T-helper 1 cell treated with Interleukin-12 subunit alpha and Interleukin-12 subunit beta and Interleukin-4 antibody, amounts not matched to agents 30 μg/mL and 1 μg/mL, for 36 hours (primary cell): ENCODE data around the gene CBR4.

Source experiments
- H3K27ac Mint-ChIP-seq: one replicate; pipeline ENCODE4 v1.8.0; 2021; ENCODE audit warnings: mild to moderate bottlenecking, mixed read lengths
- H3K27me3 Mint-ChIP-seq: one replicate; pipeline ENCODE4 v1.8.0; 2021; ENCODE audit warnings: low read depth, mixed read lengths
- H3K36me3 Mint-ChIP-seq: one replicate; pipeline ENCODE4 v1.8.0; 2021; ENCODE audit warnings: low read depth, mixed read lengths
- H3K4me1 Mint-ChIP-seq: one replicate; pipeline ENCODE4 v1.8.0; 2021; ENCODE audit warnings: low read depth, mixed read lengths
- H3K4me3 Mint-ChIP-seq: one replicate; pipeline ENCODE4 v1.8.0; 2021; ENCODE audit warnings: mild to moderate bottlenecking, moderate library complexity, mixed read lengths
- H3K9me3 Mint-ChIP-seq: one replicate; pipeline ENCODE4 v1.8.0; 2021; ENCODE audit warnings: mixed read lengths

The CBR4 gene

DNA sequence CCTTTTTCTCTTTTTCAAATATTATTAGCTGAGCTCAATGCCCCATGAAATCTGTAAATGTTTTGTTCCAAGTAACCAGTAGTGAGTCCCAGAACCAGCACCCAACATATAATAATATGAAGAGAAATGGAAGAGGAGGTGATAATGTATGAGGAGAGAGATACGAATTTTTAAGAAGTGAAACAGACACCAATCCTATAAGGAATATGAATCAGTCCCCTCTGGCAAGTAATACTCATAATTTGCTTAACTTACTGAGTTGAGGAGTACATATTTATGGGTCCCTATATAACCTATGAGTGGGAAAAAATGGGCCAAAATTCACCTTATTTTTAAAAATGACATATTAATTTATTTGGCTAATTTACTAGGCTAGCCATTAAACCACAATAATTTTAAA is 8.4 kb upstream of the CBR4 start:
- Mint-ChIP-seq H3K9me3 (no peaks in the 10 kb centered on the region), H3K27me3 (peaks cover 8% of the 10 kb centered on the region), H3K4me1 (no peaks in the 10 kb centered on the region), H3K27ac (no peak overlapping the region), H3K4me3 (no peak overlapping the region), H3K36me3 (no peaks in the 10 kb centered on the region)

DNA sequence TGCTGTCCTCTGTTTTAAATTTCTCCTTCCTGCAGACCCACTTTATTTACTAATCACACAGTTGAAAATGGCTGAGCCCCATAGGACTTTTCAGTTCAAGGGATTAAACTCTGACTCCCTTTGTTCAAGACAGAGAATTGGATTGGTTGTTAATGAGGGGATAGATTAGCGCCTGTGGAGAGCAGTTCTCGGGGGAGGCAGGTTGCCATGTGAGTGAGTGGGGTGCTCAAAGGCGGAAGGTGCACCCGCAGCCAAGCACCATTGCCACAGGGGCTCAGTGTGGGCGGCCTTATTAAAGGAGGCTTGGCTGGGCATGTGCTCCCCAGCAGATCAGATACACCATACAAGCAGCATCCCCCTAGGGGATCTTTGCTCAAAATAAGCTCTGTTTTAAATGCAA is 7.9 kb upstream of the CBR4 start:
- H3K27me3 Mint-ChIP-seq = peaks cover 5% of the 10 kb centered on the region
- H3K4me1 Mint-ChIP-seq = no peaks in the 10 kb centered on the region
- no peak overlapping the region for H3K4me3 Mint-ChIP-seq
- H3K36me3 Mint-ChIP-seq = no peaks in the 10 kb centered on the region
- no peak overlapping the region for H3K27ac Mint-ChIP-seq
- H3K9me3 Mint-ChIP-seq = no peaks in the 10 kb centered on the region

DNA sequence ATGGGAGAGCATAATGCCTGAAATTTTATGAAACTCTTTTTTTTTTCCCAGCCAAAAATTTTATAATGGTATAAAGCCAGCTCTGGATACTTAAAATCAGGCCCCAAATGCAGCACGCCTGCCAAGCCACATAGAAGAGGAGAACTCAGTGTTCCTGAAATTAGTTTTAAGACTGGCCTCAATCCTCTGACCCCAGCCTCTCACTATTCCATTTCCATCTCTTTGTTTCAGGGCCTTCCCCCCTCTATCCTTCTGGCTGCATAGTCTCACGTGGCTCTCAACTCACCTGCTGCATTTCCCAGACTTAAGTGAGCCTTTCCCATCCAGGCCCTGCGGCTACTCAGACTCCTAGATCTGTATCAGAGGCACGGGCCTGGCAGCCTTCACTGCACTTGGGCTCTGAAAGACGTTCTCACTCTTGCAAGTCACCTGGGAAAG is 5.2 kb upstream of the CBR4 start:
- H3K9me3 Mint-ChIP-seq = no peaks in the 10 kb centered on the region
- H3K27me3 Mint-ChIP-seq = no peaks in the 10 kb centered on the region
- no peak overlapping the region for H3K27ac Mint-ChIP-seq
- no peak overlapping the region for H3K4me3 Mint-ChIP-seq
- peaks cover 4% of the 10 kb centered on the region for H3K4me1 Mint-ChIP-seq
- peaks cover under 1% of the 10 kb centered on the region for H3K36me3 Mint-ChIP-seq

DNA sequence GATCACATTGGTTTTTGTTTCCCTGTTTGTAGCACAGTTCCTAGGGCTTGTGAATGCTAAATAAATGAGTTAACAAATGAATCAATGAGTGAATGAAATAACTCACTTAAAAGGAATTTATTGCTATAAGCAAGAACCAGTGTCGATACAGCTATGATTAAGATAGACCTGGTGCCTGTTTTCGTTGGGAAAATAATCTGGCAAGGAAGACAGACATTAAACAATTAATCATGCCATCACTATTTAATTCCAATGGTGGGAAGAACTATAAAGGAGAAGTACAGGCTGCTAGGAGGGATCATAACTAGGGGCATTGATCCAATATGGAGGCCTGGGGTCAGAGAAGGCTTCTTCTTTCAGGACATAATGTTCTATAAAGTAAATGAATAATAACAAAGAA is 4.5 kb upstream of the CBR4 start:
- Mint-ChIP-seq H3K4me3 (no peak overlapping the region), H3K27me3 (no peaks in the 10 kb centered on the region), H3K9me3 (no peaks in the 10 kb centered on the region), H3K27ac (no peak overlapping the region), H3K4me1 (peaks cover 6% of the 10 kb centered on the region), H3K36me3 (peaks cover 4% of the 10 kb centered on the region)

DNA sequence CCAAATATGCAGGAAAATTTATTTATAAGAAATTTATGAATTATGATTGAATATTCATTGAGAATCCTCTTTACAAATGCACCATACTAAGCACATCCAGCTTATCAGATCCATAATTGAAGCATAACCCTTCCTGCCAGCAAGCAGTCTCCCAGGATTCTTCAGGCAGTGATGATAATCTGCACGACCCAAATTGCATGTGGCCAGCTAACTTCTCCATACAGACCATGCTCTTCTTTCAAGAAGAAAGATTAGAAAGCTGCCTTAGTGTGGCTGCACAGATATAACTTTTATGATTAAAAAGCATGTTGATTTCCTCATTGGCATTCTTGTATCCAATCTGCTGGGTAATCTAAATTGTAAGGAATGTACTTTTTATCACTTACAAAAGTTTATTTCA is 3.3 kb upstream of the CBR4 start:
- Mint-ChIP-seq H3K4me1 (peaks cover 15% of the 10 kb centered on the region), H3K9me3 (no peaks in the 10 kb centered on the region), H3K36me3 (peaks cover 7% of the 10 kb centered on the region), H3K27ac (no peak overlapping the region), H3K4me3 (no peak overlapping the region), H3K27me3 (no peaks in the 10 kb centered on the region)

DNA sequence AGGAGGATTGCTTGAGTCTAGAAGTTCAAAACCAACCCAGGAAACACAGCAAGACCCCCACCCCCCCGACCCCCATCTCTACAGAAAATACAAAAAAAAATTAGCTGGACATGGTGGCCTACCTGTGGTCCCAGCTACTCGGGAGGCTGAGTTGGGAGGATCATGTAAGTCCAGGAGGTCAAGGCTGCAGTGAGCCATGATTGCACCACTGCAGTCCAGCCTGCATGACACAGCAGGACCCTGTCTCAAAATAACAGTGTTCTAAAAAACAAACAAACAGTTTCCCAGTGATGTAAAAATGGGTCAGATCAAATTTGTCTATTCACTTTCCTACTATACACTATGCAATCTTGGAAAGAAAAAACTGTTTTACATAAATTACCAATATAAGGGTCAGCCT is 2.0 kb upstream of the CBR4 start:
- no peak overlapping the region for H3K4me3 Mint-ChIP-seq
- H3K36me3 Mint-ChIP-seq = peaks cover 7% of the 10 kb centered on the region
- peaks cover 24% of the 10 kb centered on the region for H3K4me1 Mint-ChIP-seq
- H3K27me3 Mint-ChIP-seq = no peaks in the 10 kb centered on the region
- no peaks in the 10 kb centered on the region for H3K9me3 Mint-ChIP-seq
- H3K27ac Mint-ChIP-seq = no peak overlapping the region

DNA sequence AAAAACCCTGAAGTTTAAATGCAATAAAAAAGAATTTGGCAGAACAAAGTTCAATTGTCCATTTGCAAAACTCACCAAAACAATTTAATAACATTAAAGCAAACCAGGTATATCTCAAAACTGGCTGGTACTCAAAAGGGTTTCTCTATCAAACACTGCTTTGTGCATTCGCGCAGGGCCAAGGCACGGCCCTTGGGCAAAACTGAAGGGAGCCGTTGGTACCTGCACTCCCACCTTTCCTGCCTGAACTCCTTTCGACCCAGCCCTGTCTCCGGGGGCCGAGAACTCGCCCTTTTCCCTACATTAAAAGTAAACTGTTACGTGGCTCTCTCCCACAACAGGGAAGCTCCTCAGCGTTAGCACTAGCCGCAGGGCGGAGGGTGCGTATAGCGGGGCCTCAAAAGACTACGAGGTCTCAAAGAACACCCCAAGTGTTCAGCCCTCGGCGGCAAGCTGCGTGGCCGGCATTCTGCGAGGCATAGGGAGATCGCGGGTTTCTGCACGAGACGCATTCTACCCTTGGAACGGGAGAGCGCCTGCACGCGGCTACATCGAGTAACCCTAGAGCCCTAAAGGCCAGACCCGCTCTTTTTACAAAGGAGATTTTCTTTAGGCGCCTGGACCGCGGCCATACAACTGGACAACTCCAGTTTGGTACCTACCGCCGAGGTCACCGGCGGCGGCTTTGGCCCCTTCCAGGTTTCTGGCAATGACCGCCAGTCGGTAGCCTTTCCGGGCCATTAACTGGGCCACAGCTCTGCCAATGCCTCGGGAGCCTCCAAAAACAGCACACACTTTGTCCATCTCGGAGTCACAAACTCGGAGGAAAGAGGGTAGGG is 550 bp downstream of the CBR4 start:
- peaks cover 10% of the 10 kb centered on the region for H3K36me3 Mint-ChIP-seq
- peaks cover 25% of the 10 kb centered on the region for H3K4me1 Mint-ChIP-seq
- H3K27ac Mint-ChIP-seq = peak overlapping the region; percentile 96
- peak overlapping the region; percentile 88 for H3K4me3 Mint-ChIP-seq
- no peaks in the 10 kb centered on the region for H3K27me3 Mint-ChIP-seq
- no peaks in the 10 kb centered on the region for H3K9me3 Mint-ChIP-seq

DNA sequence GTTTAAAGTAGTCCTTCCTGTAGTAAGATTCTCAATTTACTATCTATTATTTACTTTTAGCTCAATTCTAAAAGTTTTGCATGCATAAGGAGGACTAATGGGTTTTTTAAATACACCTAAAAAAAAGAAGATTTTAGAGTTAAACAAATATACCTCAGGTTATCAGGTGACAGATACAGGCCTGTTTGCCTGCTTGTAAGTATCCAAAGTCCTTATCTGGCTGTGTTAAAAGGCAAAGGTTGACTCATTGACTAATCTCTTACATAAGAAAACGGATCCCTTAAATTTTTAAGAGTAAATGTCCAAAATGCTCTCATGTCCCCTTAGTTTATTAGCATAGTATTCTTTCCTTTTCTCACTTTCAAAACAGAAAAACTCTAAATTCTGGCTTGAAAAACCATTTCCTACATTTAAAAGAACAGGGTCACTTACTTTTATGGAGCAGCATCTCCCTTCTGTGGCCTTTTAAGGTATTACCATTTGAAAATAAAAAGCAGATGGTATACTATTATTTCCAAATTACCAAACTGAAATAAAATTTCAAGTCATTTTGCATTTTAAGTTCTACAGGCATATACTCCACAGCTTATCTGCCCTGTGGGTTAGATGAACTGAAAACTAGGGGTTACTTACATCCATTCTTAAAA is 4.5 kb downstream of the CBR4 start:
- Mint-ChIP-seq H3K4me1 (peaks cover 21% of the 10 kb centered on the region), H3K27ac (no peak overlapping the region), H3K4me3 (no peak overlapping the region), H3K9me3 (no peaks in the 10 kb centered on the region), H3K27me3 (no peaks in the 10 kb centered on the region), H3K36me3 (peaks cover 32% of the 10 kb centered on the region)

DNA sequence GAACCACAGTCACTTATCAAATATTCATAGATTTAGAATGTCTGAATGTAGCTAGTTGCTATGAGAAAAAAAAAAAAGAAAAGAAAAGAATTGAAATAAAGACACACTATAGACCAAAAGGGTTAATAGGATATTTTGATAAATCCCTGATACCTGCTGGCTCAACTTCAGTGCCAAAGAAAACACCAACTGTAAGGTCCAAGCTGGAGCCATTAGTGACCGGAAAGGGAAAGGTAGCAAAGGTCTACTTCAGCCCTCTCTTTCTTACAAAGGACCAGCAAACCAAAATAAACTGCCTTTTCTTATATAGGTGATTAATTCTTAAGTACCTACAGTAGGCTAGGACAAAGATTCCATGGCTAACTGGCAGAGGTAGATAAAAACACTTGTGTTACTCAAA is 9.7 kb downstream of the CBR4 start:
- no peaks in the 10 kb centered on the region for H3K27me3 Mint-ChIP-seq
- no peak overlapping the region for H3K4me3 Mint-ChIP-seq
- H3K27ac Mint-ChIP-seq = no peak overlapping the region
- no peaks in the 10 kb centered on the region for H3K4me1 Mint-ChIP-seq
- H3K36me3 Mint-ChIP-seq = peaks cover 30% of the 10 kb centered on the region
- H3K9me3 Mint-ChIP-seq = no peaks in the 10 kb centered on the region

DNA sequence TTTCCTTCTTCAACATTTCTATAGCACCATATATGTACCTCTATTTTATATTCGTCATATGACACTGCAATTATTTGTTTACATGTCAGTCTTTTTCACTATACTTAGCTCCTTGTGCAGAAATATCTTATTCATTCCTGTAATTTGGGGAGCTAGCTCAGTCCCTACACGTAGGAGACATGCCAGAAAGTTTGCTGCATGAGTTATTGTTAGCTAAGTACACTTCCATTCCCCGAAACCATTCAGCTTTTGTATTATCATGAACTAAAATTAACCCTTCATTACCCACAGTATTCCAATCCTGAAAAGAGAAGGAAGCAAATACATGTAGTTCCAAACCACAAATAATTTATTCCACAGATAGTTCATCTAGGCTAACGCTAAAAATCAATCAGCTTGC is 10.2 kb downstream of the CBR4 start:
- H3K27ac Mint-ChIP-seq = no peak overlapping the region

DNA sequence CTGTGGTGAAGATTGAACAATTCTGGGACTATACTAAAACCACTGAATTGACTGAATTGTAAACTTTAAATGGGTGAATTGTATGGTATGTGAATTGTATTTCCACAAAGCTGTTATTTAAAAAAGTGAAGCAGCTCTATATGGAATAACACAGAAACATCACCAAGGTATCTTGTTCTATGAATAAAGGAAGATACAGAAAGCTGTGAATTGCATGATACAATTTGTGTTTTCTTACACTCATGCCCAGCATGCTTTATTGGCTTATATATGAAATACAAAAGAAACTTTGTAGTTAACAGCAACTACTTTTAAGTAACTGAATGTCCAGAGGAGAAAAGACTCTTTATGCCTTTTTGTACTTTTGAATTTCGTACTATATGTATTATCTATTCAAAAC is 11.5 kb downstream of the CBR4 start:
- Mint-ChIP-seq H3K9me3 (no peaks in the 10 kb centered on the region), H3K36me3 (peaks cover 25% of the 10 kb centered on the region), H3K27ac (no peak overlapping the region), H3K27me3 (no peaks in the 10 kb centered on the region), H3K4me3 (no peak overlapping the region), H3K4me1 (no peaks in the 10 kb centered on the region)

More for the DNA sequence above, 10.2 kb downstream of the CBR4 start:
- Mint-ChIP-seq H3K4me3 (no peak overlapping the region), H3K27me3 (no peaks in the 10 kb centered on the region), H3K9me3 (no peaks in the 10 kb centered on the region), H3K4me1 (no peaks in the 10 kb centered on the region), H3K36me3 (peaks cover 30% of the 10 kb centered on the region)

DNA sequence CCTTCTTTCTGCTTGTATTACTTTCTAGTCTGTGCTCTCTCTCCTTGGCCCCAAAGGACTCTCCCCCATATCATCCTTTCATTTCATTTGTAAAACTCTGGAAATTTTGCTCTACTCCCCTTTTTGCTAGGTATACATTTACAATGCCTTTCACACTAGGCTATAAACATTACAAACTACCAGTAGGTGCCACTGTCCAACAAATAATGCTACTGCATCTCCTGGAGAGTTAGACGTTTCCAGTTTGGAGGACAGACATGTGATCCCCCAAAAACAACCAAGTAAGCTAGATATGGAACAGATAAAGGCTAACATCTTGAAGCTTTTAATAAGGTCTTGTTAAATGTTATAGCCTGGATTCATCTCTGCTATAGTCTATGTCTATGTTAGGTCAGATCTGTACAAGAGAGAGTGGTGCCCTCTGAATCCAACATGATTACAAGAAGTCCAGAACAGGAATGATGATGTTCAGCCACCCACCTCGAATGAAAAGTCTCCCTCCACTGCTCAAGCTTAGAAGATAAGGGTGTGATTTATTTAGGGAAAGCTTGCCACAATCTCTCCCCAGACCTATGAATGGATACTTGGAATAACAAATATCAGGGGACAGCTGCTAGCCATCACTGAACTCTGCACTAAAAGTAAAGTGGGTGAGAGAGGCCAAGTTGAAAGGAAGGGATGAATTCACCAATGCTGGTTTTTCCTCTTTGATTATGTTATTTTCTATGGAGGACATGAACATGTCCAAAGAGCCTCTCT is 14.3 kb downstream of the CBR4 start:
- H3K4me1 Mint-ChIP-seq = no peaks in the 10 kb centered on the region
- H3K27me3 Mint-ChIP-seq = no peaks in the 10 kb centered on the region

DNA sequence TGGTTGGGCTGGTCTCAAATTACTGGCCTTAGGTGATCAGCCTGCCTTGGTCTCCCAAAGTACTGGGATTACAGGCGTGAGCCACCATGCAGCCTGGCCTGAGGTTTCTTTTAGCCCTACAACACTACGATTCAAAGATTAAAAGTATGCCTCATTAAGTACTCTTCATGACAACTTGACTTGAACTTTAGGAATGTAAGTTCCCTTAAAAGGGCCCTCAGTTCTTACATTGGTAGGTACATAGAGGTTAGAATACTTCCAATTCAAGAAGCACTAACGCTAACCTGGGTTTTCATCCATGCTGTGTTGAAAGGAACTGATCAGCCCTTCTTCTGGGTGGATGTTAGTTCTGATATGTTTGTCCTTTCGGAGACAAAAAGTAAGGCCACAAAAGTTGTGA is 15.1 kb downstream of the CBR4 start:
- H3K27ac Mint-ChIP-seq = no peak overlapping the region
- H3K36me3 Mint-ChIP-seq = peaks cover 4% of the 10 kb centered on the region
- H3K27me3 Mint-ChIP-seq = no peaks in the 10 kb centered on the region
- H3K4me1 Mint-ChIP-seq = no peaks in the 10 kb centered on the region
- H3K9me3 Mint-ChIP-seq = no peaks in the 10 kb centered on the region
- no peak overlapping the region for H3K4me3 Mint-ChIP-seq

More for the DNA sequence above, 14.3 kb downstream of the CBR4 start:
- Mint-ChIP-seq H3K9me3 (no peaks in the 10 kb centered on the region), H3K36me3 (peaks cover 9% of the 10 kb centered on the region), H3K27ac (no peak overlapping the region), H3K4me3 (no peak overlapping the region)

DNA sequence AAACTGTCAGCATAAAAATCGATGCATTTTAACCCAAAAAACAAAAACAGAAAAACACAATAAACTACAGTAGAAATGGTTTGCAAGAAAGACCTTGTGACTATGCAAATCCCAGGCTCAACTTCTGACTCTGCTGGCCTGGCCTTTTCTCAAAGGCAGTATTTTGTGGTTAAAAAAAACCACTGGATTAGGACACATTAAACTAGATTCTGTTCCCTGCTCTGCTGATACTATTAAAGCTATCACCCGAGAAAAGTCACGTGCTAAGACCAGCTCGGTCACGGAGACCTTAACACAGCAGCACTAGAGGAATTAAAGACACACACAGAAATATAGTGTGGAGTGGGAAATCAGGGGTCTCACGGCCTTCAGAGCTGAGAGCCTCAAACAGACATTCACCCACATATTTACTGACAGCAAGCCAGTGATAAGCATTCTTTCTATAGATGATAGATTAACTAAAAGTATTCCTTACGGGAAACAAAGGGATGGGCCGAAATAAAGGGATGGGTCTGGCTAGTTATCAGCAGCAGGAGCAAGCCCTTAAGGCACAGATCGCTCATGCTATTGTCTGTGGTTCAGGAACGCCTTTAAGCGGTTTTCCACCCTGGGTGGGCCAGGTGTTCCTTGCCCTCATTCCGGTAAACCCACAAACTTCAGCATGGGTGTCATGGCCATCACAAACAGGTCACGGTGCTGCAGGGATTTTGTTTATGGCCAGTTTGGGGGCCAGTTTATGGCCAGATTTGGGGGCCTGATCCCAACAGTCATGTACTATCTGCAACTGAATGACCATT is 16.1 kb downstream of the CBR4 start:
- Mint-ChIP-seq H3K4me3 (no peak overlapping the region), H3K27ac (no peak overlapping the region), H3K4me1 (no peaks in the 10 kb centered on the region), H3K36me3 (peaks cover 3% of the 10 kb centered on the region), H3K27me3 (no peaks in the 10 kb centered on the region), H3K9me3 (no peaks in the 10 kb centered on the region)
